Stimulated activated CD8-positive, alpha-beta memory T cell treated with anti-CD3 and anti-CD28 coated beads, Interleukin-15, amount 100 ng/mL, for 48 hours (primary cell): Measurements from ENCODE around the gene HMG20B.

Source experiments
- DNase-seq, 2 donors: peaks; one replicate each; pipeline ENCODE4 v3.0.0-alpha.2; 2020; ENCODE audit warnings: low read depth in 2 of 2

Gene HMG20B

DNA sequence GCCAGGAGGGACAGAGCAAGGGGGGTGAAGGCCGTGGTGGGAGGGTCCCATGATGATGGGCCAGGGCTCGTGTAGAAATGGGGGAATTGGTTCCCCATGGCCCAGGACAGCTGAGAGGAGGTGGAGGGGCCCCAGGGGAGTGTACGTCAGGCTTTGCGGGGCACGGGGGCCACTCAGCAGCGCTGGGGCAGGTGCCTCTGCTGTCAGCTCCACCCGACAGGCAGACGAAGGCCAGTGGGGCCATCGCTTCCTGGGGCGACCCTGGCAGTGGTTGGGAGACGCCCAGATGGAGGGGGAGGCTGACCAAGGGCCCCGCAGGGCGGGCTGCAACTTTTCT, 35.7 kb upstream of the HMG20B start:
- no peak for DNase-seq

DNA sequence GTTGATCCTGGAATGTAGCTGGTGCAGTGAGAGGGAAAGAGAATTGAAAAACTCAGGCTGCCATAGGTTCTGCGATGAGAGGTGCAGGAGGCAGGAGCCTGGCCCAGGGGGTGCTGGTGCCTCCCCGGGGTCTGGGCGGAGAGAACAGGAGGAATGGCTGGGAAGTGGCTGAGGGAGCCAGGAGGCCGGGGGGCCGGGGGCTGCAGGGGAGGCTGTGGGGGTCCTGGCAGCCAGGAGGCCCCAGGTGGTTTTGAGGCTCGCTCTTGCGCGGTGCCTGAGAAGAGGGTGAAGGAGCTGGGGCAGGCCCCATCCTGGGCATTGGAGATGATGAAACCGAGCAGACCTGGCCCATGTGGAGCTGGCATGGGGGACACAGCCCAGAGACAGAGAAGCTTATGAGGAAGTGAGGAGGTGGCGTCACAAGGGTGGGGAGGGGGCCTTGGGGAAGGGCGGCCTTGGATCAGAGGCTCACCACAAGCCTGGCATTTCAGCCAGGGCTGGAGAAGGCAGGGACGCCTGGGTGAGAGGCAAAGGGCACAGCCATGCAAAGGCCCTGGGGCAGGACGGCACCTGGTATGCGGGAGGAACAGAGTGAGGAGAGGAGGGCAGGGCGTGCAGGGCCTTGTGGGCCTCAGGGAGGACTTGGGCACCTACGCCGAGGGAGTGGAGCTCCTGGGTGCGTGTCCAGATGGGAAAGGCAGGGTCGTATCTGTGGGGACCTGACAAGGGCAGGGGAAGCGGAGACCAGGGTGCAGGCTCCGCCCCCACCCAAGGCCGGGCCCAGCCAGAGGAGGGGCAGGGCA, 35.1 kb upstream of the HMG20B start:
- DNase-seq, result no peak

DNA sequence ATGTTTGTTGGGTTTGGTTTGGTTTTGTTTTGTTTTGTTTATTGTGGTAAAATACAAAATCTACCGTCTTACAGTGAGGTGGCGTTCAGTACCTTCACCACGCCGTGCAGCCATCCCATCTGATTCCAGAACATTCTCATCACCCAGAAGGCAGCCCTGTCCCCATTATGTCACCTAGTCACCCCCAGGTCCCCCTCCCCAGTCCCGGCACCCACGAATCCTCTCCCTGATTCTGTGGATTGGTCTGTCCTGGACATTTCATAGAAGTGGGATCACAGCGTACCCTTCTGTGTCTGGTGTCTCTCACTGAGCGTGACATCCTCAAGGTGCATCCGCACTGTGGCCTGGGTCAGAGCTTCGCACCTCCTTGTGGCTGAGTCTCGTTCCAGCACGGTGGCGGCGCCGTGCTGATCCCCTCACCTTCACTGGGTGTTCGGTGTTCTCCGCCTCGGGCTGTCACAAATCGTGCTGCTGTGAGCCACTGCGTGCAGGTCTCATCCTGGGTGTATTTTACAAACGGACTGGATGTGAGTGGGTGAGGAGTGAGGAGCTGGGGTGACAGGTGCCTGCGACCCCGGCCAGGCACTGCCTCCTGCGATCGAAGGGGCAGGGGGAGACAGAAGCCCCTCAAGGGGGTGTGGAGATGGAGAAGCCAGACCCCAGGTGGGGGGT, 34.4 kb upstream of the HMG20B start:
- no peak for DNase-seq

DNA sequence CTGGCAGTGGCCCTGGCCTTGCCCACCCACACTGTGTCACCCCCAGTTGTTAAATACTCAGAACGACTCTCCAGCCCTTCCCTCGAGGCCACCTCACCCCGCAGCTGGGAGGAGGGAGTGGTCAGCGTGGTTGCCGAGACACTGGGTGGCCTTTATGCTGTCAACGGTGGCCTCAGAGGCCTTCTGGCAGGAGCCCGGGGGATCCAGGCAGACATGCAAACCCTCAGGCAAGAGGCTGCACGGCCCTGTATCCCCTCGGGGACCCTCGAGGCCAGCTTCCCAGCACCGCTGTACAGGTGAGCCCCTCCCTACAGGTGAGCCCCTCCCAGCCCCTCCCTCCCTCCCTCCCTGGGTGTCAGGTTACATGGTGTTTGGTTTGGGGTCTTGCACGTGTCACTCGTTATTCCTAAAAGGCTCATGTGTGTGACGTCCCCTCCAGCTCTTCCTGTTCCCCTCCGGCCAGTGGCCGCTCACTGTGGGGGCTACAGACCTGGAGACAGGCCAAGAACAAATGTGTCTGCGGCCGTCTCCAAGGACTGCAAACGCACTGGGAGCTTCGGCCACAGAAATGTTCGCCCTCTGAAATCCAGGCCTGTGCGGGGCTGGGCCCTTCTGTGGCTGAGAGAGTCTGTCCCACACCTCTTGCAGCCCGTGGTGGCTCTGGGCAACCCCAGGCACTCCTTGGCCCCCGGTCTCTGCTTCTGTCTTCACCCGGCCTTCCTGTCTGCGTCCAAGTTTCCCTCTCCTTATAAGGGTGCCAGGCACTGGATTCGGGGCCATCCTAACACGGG, 33.6 kb upstream of the HMG20B start, which contains the start of gene TEKTIP1:
TEKTIP1 (plus strand) TSS at position 210 of the 791 bp plus-strand sequence; CDS start at position 214, 4 bp downstream.
- no peak for DNase-seq

DNA sequence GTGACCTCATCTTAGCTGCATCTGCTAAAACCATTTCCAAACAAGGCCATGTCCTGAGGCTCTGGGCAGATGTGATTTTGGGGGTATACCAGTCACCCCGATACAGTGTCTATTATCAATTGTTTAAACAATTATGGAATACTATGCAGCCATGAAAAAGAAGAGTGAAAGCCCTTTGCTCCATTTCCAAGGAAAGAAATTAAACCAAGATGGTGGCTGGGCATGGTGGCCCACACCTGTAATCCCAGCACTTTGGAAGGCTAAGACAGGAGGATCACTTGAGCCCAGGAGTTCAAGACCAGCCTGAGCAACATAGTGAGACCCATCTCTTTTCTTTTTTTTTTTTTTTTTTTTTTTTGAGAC, 33.0 kb upstream of the HMG20B start:
- no peak for DNase-seq

DNA sequence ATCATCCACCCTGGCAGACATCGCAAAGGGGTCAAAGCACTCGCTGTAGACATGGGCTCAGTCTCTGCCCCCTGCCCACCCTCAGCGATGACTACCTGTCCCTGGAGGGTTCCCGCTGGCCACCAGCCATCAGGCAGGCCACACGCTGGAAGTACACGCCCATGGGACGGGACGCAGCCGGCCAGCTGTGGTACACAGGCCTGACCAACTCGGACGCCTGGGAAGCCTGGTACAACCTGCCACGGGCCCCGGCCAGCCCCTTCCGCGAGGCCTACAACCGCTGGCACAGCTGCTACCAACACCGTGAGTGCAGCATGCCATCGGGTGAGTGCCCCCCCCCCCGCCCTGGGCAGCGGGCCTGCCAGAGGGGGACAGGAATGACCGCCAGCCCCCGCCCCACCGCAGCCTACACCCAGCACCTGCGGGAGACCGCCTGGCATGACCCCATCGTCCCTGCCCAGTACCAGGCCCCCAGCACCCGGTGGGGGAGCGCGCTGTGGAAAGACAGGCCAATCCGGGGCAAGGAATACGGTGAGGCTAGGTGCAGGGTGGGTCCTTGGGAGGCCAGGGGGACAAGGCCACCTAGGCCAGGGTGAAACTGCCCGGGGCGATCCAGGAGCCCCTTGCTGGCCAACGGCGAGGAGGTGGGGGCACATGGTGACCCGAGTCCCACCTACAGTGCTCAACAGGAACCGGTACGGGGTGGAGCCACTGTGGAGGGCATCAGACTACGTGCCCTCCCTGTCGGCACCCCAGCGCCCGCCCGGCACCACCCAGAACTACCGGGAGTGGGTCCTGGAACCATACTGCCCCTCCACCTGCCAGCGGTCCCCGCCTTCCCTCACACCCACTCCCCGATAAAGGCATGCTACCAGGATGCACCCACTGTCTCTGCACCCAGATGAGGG, 29.3 kb upstream of the HMG20B start:
- no peak for DNase-seq

DNA sequence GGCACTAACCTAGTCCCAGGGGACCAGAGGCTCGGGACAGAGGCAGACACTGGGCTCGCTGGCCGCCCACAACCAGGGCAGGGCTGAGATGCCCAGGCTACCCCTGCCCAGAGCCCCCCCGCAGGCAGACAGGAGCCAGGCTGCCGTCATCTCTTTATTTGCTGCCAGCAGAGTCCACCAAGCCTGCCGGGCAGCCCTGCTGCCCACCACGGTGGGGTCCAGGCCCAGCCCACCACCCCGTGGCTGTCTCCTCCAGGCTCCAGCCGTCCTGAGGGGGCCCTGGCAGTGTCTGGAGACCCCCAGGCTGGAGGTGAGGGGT, 28.7 kb upstream of the HMG20B start:
- DNase-seq, result no peak

DNA sequence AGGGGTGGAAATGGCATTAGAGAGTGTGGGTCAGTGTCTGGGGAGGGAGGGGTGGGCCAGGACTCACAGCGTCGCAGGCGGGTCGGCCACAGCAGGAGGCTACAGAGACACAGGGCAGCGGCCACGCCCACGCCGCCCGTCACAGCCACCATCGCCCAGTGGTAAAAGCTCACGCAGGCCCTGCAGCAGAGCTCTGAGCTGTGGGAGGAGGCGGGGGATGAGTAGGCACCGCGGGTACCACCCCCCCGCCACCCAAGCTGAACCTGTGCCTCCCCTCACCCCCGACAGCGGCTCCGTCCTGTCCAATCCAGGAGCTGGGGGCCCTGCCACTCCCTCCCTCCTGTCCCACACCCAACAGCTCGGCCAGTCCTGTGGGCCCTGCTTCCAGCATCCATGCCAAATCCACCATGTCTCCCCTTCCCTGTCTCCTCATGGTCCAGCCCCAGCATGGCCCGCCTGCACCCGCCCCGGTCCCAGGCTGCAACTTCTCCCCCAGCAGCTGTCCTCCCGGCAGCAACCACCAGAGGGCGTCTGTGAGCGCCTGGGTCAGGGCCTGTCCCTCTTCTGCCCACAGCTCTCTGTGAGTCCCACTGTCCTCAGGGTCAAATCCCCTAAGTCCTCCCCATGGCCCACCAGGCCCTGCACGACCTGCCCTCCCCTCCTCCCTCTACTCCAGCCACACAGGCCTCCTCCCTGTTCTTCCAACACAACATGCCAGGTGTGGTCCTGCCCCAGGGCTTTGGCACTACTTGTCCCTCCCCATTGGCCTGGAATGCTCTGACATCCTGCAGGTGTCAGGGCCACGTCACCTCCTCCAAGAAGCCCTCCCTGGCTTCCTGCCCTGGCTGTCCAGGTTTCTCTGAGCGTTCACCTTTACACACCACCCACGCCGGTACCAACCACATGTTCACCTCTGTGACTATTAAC, 27.7 kb upstream of the HMG20B start:
- peak; percentile 51 to 61 for DNase-seq

DNA sequence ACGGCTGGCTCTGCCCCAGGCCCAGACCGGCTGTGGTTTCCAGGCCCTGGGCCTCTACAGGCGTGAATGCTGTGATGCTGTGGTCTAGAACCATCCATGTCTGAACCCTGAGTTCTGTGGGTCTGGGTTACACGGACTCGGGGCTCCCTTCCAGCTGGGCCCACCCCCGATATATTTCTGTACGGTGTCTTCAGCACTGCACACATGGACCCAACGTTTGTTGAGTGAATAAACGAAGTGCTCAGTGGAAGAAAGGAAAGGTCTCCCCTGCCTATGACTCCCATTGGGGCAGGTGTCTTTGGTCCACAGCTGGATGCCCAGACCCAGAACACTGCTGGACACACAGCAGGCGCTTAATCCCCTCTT, 27.1 kb upstream of the HMG20B start:
- DNase-seq, result no peak

DNA sequence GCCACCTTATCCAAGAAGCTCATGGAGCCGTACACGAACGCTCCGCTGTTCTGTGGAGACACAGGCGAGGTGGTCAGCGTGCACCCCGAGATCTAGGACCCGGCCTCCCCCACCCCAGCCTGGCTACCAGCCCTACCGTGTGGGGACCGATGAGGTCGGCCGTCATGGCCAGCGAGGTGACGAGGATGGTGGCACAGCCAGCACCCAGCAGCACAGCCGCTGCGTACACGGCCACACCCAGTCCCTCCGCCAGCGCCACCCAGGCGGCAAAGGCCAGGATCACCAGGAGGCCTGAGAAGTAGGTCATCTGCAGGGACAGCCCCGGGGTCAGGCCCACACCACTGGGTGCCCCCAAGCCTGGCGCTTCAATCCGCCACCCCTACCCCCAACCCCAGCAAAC, 26.6 kb upstream of the HMG20B start:
- no peak for DNase-seq

DNA sequence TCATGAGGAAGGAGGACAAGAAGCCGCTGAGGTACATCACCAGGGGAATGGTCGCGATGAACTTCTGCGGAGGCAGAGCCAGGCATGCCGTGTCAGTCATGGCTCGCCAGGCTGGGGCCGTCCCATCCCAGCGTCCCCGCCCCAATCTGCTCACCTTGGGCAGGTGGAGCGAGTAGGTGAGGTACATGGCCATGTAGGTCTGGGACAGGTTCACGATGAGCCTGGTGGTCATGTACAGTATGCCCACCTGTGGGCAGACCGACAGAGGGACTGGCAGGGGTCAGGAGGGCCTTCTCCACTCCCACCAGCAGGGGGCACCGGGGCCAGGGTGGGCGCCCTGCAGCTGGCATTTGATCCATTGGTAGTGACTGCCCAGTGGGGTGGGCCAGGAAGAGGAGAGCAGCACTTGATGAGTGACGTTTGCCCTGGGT, 25.4 kb upstream of the HMG20B start:
- no peak for DNase-seq

DNA sequence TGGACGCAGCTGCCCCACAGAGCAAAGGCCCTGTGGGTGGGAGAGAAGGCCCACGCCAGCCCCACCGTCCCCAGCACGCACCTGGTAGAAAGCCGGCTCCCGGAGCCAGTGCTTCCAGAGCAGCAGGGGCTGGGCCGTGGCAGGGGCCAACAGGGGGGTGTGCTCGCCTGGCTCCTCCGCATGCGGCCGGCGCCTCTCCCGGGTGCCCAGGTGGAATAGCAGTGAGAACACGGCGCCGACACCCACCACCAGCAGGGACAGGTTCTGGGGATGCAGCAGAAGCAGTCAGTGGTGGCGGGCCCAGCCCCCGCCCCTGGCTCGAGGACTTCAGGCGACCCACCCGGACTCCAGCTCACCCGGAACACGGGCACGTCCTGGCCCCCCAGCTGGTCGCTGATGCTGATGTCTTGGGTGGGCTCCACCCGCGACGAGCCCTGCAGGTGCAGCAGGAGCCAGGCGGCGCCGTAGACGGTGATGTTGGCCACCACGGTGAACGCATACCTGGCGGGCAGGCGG, 24.9 kb upstream of the HMG20B start:
- DNase-seq, result no peak

DNA sequence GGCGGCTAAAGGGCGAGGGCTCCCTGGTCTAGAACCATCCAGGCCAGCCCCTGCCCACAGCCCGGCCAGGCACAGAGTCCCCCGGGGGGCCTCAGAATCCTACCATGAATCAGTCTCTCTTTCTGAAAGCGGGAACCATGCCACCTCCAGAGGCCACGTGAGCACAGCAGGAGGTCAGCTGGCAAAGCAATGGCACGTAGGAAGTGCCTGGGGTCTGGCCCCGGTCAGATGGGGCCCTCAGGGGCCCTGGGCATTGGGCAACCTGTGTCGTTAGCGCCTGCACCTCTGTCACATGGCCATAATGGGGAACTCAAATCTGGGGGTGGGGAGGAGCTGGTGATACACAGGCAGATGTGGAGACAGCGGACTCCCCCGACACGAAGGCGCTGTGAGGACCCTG, 24.1 kb upstream of the HMG20B start:
- DNase-seq, result no peak

DNA sequence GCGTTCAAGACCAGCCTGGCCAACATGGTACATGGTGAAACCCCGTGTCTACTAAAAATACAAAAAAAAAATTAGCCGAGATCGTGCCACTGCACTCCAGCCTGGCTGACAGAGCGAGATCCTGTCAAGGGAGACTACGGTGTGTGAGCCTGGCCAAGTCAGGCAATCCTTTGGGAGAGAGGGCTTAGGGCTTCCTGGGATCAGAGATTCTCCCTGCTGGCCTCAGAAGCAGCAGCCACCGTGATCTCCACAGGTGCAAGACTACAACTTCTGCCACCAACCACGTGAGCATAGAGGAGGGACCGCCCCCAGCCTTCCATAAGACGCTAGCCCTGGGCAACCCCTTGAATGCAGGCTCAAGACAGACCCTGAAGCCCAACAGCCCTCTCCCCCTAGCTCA, 22.9 kb upstream of the HMG20B start:
- no peak for DNase-seq

DNA sequence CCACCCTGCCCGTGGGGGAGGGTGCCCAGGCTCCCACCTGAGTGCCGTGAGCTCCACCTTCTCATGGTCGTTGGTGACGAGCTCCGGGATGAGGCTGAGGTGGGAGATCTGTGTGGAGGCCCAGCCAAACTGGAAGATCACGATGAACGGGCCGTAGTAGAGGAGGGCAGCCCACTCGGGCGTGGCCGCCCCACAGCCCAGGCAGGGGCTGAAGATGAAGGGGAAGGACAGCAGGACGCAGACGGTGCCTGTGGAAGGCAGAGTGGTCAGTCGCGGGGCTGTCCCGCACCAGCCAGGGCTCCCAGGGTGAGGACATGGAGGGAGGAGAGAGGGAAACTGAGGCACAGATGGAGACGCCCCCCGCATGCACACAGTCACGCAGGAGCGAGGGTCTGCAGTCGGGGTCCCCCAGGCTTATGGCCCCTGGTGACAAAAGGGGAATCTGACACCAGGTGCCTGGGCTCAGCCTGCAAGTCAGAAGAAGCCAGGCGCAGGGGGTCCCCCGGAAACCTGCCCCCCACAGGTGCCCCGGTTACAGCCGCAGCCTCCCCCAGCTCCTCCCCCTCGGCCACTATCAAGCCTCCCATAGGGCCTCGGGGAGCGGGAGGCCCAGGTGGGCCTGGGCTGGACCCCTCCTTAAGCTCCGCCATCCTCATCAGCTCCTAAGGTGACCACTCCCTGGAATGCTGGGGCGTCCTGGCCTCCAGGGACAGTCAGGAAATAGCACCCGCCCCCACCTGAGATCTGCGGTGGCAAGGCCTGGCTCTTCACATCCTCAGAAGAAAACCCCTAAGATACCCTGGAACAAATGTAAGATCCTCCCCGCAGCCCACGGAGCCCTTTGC, 21.6 kb upstream of the HMG20B start:
- no peak for DNase-seq

DNA sequence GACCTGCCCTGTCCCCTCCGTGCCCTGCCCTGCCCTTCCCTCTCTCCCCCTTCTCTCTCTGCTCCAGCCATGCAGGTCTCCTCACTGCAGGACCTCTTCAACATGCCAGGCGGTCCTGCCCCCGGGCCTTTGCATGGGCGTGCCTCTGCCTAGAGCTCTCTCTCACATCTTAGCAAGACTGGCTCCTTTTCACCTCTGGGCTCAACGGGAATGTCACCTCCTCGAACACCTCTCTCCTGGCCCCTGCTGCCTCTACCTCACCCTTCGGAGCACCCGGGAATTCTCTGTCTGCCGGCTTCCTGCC, 21.0 kb upstream of the HMG20B start:
- no peak for DNase-seq

DNA sequence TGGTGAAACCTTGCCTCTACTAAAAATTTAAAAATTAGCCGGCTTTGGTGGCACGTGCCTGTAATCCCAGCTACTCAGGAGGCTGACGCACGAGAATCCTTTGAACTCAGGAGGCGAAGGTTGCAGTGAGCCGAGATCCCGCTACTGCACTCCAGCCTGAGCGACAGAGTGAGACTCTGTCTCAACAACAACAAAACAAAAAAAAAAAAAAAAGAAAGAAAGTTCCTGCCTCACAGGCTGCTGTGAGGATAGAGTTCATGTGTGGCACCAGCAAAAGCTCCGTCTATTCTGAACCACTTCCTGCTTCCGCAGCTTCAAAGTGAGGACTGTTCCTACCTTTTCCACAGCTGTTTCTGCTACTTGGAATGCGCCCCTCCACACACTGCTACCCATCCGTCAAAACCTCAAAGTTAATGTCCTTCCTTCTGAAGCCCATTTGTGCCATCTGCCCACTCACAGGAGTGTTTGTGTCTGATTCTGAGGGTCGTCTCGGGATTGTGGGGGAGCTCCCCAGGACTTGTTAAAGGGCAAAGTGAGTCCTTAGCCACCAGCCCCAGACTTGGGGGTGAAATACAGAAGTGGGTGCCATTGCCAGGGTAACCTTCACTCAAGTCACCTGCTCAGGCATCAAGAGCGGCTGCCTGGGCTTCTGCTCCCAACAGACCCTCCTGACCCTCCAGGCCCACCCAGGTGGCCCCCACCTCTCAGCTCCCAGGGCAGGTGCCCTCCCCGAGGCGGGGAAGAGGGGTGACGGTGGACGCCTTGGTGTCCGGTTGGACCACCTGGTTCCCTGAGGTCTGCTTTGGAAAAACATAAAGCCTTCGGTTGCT, 18.3 kb upstream of the HMG20B start:
- DNase-seq, result no peak

DNA sequence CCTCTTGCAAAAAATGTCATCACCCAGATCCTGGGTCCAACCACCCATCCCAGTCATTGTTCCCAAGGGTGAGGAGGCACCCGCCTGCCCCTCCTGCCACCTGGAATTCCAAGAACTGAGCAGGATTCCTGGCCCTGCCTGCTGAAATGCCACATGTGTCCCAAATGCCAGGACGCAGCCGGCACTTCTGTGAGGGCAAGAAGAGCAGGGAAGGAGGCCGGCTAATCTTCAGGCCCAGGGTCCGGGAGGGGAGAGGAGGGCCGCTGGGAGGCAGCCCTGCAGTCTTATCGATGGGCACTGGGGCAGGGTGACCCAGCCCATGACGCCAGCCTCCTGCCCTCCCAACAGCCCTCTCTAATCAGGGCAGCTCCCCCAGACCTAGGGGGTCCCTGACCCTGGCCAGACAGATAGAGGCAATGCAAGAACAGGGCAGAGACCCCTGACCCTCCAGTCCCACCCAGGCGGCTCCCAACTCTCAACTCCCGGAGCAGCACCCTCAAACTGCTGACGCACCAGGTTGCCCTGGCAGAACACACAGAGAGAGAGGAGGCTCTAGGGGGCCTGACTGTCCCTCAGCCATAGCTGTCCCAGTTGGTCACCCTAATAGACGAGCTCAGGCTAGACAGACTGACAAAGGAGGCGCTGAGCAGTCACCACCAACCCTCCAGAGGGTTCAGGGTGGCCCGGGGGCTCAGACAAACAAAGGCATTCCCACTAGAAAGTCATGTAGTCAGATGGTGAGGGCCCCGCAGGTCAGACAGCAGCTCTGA, 16.9 kb upstream of the HMG20B start:
- no peak for DNase-seq
